ENCODE data around the gene SEC14L1.

- TF ChIP-seq, protein P1, sequence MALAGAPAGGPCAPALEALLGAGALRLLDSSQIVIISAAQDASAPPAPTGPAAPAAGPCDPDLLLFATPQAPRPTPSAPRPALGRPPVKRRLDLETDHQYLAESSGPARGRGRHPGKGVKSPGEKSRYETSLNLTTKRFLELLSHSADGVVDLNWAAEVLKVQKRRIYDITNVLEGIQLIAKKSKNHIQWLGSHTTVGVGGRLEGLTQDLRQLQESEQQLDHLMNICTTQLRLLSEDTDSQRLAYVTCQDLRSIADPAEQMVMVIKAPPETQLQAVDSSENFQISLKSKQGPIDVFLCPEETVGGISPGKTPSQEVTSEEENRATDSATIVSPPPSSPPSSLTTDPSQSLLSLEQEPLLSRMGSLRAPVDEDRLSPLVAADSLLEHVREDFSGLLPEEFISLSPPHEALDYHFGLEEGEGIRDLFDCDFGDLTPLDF (CRISPR knock-in tag; IDR thresholded peaks at IDR 0.05), result no peak
- no peak for TF ChIP-seq KAT7 (CRISPR knock-in tag; IDR thresholded peaks at IDR 0.05; ENCODE audit: borderline replicate concordance)
- TF ChIP-seq, protein P2, sequence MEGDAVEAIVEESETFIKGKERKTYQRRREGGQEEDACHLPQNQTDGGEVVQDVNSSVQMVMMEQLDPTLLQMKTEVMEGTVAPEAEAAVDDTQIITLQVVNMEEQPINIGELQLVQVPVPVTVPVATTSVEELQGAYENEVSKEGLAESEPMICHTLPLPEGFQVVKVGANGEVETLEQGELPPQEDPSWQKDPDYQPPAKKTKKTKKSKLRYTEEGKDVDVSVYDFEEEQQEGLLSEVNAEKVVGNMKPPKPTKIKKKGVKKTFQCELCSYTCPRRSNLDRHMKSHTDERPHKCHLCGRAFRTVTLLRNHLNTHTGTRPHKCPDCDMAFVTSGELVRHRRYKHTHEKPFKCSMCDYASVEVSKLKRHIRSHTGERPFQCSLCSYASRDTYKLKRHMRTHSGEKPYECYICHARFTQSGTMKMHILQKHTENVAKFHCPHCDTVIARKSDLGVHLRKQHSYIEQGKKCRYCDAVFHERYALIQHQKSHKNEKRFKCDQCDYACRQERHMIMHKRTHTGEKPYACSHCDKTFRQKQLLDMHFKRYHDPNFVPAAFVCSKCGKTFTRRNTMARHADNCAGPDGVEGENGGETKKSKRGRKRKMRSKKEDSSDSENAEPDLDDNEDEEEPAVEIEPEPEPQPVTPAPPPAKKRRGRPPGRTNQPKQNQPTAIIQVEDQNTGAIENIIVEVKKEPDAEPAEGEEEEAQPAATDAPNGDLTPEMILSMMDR (IDR thresholded peaks at IDR 0.05), result no peak
Measured at GRCh38 chr17:77208856-77209255, 68.1 kb downstream of the SEC14L1 start.

Data from WTC11 (cell line).